Left renal cortex interstitium (tissue), 4 donors: ENCODE data around the gene GGNBP2. TPM values are rescaled to one million over a fixed set of nuclear protein-coding genes. Genes with fewer than 3 reads are reported as not detected.
"Not testable (repeated sequence)": the region's sequence is repeated elsewhere in the genome, so short reads cannot be mapped to it uniquely, and the experiment has no call there.

Experiments
- DNase-seq, 4 donors: peaks; one replicate each; pipeline ENCODE4 v3.0.0-alpha.2; 2013; ENCODE audit warnings: low read depth in 4 of 4, low spot score in 2 of 4, missing footprints in 1 of 4
- polyA plus RNA-seq, 4 donors: library from polyadenylated mRNA; unstranded; fragments of 120-200 nt; gene quantifications; one replicate each; pipeline ENCODE4 v1.2.1, GENCODE V29; 2013; ENCODE audit not compliant: insufficient read length in 4 of 4

The GGNBP2 gene
- polyA plus RNA-seq, 4 donors, result 65.5 to 106 (median 82.6) TPM

DNA sequence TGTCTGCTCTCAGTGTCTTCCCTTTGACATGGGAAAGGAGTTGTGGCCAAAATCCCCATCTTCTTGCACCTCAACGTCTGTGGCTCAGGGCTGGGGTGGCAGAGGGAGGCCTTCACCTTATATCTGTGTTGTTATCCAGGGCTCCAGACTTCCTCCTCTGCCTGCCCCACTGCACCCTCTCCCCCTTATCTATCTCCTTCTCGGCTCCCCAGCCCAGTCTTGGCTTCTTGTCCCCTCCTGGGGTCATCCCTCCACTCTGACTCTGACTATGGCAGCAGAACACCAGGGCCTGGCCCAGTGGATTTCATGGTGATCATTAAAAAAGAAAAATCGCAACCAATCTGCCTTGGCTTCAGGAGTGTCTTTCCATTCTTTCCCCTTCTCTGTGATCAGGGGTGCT, 55.7 kb downstream of the GGNBP2 start:
- DNase-seq, result no peak

GRCh38 chr17:36600936-36601302, 56.2 kb downstream of the GGNBP2 start:
- no peak for DNase-seq

DNA sequence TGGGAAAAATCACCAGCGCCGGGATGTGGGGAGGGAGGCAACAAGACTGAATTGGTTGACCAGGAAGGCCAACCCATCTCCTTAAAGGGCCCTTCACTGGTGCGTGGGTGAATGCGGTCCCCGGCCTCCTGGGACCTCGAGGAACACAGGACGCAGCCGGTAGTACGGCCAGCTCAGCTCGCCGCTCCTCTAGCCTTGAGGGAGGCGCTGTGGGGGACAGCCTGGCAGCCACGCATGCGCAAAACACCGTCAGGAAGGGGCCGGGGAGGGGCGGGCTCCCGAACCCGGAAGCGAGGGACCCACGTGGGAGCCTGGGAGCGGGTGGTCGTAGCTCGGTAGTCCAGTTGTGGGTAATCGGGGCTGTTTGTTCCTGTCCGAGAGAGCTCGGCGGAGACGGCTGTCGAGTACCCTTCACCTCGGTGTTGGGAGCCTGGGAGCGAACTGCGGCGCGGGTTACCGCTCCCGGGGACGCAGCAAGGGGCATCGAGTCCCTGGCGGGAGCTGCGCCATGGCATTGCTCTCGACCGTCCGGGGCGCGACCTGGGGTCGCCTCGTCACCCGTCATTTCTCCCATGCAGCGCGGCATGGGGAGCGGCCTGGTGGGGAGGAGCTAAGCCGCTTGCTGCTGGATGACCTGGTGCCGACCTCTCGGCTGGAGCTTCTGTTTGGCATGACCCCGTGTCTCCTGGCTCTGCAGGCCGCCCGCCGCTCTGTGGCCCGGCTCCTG, 56.7 kb downstream of the GGNBP2 start, which contains the start of gene MRM1:
TSS of gene MRM1 (plus strand) at position 281 of the 727 bp plus-strand sequence. CDS start at position 509, 228 bp downstream.
- peak in 3 of 4 donors; percentile 75 to 89 (median 85) for DNase-seq

DNA sequence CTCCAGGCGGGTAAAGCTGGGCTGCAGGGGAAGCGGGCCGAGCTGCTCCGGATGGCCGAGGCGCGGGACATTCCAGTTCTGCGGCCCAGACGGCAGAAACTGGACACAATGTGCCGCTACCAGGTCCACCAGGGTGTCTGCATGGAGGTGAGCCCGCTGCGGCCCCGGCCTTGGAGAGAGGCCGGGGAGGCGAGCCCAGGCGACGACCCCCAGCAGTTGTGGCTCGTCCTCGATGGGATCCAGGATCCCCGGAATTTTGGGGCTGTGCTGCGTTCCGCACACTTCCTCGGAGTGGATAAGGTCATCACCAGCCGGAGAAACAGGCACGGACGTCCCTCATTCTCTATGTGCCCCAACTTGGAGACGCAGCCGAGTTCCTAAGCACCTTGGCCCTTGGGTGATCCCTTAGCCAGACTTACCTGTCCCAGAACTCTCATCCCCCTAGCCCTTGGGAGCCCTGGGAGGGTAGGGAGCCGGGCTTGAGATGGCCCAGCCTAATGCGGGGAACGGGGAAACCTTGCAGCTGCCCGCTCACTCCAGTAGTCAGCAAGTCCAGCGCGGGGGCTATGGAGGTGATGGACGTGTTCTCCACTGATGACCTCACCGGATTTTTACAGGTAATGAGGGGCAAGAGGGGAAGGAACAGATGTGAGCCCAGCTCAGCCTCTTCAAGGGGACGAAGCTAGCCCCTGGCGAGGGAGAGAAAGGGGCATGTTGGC, 57.5 kb downstream of the GGNBP2 start:
- DNase-seq, result no peak

DNA sequence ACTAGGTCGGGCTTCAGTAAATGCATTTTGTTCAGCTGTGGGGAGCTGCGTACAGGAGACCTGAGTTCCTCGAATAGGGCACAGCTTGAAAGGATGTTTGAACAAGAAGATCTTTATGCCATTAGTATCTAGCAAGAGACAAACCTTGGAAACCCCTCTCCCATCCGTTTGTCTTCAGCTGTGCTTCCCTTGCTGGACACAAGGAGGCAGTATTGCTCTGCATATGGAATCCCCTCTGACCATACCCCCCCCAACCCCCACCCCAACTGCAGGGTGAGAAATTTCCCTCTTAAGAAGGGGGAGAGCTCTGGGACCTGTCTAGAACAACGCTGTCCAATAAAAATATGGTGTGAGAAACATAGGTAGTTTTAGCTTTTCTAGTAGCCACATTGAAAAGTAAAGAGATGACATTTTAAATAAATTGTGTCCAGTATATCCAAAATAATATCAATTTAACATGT, 58.2 kb downstream of the GGNBP2 start:
- no peak for DNase-seq

- not testable (repeated sequence) for DNase-seq
Observed at GRCh38 chr17:36605028-36605427, 60.3 kb downstream of the GGNBP2 start.

DNA sequence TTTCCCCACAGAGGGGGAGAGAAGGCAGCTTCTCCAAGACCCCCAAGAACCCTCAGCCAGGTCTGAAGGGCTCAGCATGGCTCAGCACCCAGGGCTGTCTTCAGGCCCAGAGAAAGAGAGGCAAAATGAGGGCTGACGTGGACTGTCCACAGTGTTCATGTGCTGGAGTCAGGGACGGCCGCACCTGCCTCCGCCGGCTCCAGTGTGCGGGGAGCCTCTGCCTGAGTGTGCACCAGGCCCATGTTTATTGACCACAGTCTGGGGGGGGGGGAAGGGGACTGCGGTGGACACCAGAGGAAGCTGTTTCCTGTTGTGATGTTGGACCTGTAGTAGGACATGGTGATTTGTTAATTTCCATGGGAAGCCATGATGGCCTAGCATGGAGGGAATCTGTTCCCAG, 63.6 kb downstream of the GGNBP2 start:
- no peak for DNase-seq

DNA sequence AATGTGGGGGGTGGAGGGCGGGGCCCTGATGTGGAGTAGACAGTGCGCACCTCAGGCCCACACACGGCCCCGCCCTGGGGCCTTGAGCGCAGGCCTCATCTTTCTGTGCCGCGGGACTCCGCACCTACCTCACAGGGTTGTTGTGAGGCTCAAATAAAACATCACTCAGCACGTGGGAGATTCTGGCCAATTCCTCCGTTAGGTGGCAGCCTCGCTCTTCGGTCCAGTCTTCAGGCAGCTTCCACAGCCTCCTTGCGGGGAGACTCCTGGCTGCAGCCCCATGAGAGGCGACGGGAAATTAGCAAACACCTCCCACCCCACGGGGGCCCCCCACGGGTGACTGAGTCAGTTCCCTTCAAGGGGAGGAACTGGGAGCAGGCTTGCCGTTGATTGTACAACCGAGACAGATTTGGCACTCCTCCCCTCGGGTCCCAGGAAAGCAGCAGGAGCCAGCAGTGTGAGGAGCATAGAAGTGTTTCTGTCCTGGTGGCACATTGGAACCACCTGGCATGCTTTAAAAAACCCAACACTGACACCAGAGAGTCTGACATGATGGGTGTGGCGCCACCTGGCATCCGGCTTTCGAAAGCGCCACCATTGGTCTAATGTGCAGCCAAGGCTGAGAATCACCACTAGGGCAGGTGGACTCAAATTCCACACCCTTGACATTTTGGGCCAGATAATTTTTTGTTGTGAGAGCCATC, 64.2 kb downstream of the GGNBP2 start:
- no peak for DNase-seq

DNA sequence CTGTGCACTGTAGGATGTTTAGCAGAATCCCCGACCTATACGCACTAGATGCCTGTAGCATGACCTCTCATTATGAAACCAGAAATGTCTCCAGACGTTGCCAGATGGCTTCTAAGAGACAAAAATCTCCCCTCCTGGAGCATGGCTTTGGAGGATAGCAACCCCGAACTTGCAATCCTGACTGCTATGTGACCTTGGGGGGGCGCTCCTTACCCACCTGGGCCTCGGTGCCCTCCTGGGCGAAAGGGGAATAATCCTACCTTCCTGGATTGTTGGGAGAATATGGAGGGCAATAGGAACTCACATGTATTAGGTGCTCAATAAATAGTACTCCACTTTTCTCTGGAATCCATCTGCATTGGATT, 64.8 kb downstream of the GGNBP2 start:
- no peak for DNase-seq

GRCh38 chr17:36610474-36610873, 65.8 kb downstream of the GGNBP2 start:
- no peak for DNase-seq

DNA sequence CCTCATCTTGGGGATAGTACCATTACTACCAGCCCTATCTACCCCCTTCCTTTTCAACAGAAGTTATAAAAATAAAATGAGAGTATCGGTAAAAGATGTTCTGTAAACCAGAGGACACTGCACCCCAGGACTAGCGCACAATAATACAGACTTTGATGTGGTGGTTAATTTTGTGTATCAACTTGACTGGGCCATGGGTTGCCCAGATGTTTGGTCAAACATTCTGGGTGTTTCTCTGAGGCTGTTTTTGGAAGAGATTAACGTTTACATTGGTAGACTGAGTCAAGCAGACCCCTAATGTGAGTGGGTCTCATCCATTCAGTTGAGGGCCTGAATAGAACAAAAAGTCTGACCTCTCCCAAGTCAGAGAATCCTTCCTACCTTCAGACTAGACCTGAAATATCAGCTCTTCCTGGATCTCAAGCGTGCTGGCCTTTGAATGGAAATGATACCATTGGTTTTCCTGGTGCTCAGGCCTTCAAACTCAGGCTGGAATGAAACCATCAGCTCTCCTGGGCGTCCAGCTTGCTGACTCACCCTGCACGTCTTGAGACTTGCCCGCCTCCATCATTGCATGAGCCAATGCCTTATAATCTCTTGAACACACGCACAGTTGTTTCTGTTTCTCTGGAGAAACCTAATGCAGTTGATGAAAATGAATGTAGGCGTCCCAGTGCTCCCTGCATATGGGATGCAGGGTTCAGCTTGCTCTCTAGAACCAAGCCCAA, 66.8 kb downstream of the GGNBP2 start:
- no peak for DNase-seq

GRCh38 chr17:36612323-36612722, 67.6 kb downstream of the GGNBP2 start:
- DNase-seq, result no peak

DNA sequence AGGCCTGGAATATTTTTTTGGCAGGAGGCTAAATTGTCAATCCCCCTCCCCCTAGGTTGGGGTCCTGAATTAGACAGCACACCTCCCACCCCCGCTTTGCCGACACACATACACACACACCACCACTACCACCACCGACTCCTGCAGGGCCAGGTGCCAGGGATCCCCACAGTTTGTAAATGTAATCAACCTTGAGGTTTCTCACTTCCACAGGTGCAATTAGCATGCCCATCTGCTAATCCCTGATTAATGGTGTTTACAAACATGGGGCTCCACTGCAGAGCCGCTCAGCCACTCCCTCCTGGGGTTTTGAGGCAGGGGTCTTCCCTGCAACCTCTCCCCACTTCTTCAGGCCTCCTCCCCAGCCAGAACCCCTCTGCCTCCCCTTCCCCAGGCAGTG, 68.4 kb downstream of the GGNBP2 start:
- no peak for DNase-seq

DNA sequence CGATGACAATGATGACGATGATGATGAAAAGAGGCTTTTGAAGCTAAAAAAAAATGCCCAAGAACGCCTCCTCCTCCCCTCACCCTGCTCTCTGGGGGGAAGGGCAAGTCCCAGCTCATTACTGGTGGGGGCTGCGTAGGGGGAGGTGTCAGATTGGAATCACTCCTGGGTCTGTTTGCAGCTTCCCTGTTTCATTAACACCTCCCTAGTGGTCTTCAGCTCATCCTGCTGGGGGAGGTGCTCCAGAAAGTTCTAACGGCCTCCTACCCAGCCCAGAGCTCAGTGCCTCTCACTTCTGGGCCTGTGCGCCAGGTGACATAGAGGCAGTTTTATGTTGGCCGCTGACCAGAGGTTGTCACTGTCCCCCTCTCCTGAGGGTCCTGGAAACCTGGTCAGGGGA, 69.4 kb downstream of the GGNBP2 start:
- no peak for DNase-seq

- DNase-seq, result no peak
Observed at GRCh38 chr17:36614933-36615332, 70.2 kb downstream of the GGNBP2 start.

DNA sequence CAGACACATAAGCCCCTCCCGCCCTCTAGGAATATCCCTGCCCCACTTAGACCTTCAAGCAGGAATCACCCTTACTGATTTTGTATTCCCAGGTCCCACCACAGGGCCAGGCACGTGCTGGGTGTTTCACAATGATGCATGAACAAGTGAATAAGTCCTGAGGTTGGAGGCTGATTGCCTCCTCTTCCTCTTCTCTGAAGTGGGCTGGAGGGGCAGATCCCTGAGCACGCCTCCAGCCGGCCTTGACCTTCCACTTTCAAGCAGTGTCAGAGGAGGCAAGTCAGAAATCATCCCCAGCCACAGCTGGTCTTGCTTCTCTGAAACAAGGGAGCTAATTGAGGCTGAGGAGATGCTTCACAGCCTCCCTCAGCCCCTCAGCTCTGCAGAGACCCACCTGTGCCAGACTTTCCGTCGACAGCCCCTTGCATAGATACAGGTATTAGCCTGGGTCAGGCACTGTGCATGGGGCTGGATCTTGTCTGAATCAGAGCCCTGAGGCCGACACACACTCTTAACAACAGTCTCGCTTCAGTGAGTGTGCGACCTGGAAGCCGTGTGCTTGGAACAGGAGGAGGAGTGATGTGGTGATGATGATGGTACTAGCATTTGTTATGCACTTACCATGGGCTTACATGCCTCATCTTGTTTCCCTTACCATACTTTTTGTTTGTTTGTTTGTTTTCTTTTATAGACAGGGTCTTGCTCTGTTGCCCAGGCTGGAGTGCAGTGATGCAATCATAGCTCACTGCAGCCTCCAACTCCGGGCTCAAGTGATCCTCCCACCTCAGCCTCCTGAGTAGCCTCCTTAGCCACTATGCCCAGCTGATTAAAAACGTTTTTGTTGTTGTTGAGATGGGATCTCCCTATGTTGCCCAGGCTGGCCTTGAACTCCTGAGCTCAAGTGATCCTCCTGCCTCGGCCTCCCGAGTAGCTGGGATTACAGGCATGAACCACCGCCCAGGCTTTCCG, 71.6 kb downstream of the GGNBP2 start:
- DNase-seq, result no peak

DNA sequence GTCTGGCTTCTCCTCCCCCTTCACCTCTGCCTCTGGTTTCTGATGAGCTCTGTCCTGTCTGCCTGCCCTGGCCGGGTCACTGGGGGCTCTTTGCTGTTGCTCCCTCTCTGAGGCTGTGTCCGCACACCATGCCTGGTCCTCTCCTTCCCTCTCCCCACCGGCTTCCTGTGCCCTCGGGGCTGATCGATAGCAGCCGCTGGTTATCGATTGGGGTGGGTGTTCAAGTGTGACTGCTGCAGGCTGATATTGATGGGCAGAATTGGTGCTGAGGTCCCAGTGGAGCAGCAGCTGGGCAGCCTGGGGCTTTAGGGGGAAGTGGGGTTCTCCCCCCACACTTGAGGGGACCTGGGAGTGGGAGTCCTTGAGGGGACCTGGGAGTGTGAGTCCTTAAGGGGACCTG, 73.1 kb downstream of the GGNBP2 start:
- no peak for DNase-seq

GRCh38 chr17:36623281-36623680, 78.6 kb downstream of the GGNBP2 start:
- DNase-seq, result no peak

- no peak for DNase-seq
Observed at GRCh38 chr17:36625188-36625587, 80.5 kb downstream of the GGNBP2 start.

GRCh38 chr17:36627101-36627500, 82.4 kb downstream of the GGNBP2 start:
- no peak for DNase-seq
